ENCODE results near the gene ADH7. TPM values are rescaled to one million over a fixed set of nuclear protein-coding genes. Genes with fewer than 3 reads are reported as not detected.

The ADH7 gene
- total and polyA plus RNA-seq, 2 of the 8 experiments (the other 6 are each of a cell fraction or from before 2014, with no cell fraction given), result not detected

DNA sequence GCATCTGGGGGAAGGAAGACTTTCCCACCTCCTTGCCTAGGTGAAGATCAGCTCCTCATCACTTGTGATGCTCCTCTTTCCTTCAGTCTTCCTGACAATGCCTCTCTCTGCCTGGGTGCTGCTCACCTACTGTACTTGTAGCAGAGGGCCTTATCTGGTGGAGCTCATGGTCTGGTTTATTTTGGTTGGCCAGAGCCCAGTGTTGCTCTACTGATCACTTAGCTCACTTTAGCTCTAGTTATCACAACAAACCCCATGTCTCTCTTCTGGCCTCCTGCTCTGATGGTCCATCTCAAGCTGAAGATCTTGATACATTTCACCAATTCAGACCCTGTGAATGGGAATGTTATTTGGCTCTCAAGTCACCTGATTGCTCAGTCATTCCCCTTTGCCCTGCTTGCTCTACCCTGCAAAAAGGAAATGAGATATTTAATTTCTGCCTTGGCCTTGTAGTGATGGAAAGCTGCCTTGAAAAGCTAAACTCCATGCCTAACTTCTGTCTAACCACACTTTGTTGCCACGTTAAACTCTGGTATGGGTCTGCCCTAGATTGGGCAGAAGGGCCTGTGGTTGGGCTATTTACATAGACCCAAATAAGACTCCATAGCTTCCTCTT is 52.3 kb downstream of the ADH7 start (continued):
- TF ChIP-seq, protein P1, sequence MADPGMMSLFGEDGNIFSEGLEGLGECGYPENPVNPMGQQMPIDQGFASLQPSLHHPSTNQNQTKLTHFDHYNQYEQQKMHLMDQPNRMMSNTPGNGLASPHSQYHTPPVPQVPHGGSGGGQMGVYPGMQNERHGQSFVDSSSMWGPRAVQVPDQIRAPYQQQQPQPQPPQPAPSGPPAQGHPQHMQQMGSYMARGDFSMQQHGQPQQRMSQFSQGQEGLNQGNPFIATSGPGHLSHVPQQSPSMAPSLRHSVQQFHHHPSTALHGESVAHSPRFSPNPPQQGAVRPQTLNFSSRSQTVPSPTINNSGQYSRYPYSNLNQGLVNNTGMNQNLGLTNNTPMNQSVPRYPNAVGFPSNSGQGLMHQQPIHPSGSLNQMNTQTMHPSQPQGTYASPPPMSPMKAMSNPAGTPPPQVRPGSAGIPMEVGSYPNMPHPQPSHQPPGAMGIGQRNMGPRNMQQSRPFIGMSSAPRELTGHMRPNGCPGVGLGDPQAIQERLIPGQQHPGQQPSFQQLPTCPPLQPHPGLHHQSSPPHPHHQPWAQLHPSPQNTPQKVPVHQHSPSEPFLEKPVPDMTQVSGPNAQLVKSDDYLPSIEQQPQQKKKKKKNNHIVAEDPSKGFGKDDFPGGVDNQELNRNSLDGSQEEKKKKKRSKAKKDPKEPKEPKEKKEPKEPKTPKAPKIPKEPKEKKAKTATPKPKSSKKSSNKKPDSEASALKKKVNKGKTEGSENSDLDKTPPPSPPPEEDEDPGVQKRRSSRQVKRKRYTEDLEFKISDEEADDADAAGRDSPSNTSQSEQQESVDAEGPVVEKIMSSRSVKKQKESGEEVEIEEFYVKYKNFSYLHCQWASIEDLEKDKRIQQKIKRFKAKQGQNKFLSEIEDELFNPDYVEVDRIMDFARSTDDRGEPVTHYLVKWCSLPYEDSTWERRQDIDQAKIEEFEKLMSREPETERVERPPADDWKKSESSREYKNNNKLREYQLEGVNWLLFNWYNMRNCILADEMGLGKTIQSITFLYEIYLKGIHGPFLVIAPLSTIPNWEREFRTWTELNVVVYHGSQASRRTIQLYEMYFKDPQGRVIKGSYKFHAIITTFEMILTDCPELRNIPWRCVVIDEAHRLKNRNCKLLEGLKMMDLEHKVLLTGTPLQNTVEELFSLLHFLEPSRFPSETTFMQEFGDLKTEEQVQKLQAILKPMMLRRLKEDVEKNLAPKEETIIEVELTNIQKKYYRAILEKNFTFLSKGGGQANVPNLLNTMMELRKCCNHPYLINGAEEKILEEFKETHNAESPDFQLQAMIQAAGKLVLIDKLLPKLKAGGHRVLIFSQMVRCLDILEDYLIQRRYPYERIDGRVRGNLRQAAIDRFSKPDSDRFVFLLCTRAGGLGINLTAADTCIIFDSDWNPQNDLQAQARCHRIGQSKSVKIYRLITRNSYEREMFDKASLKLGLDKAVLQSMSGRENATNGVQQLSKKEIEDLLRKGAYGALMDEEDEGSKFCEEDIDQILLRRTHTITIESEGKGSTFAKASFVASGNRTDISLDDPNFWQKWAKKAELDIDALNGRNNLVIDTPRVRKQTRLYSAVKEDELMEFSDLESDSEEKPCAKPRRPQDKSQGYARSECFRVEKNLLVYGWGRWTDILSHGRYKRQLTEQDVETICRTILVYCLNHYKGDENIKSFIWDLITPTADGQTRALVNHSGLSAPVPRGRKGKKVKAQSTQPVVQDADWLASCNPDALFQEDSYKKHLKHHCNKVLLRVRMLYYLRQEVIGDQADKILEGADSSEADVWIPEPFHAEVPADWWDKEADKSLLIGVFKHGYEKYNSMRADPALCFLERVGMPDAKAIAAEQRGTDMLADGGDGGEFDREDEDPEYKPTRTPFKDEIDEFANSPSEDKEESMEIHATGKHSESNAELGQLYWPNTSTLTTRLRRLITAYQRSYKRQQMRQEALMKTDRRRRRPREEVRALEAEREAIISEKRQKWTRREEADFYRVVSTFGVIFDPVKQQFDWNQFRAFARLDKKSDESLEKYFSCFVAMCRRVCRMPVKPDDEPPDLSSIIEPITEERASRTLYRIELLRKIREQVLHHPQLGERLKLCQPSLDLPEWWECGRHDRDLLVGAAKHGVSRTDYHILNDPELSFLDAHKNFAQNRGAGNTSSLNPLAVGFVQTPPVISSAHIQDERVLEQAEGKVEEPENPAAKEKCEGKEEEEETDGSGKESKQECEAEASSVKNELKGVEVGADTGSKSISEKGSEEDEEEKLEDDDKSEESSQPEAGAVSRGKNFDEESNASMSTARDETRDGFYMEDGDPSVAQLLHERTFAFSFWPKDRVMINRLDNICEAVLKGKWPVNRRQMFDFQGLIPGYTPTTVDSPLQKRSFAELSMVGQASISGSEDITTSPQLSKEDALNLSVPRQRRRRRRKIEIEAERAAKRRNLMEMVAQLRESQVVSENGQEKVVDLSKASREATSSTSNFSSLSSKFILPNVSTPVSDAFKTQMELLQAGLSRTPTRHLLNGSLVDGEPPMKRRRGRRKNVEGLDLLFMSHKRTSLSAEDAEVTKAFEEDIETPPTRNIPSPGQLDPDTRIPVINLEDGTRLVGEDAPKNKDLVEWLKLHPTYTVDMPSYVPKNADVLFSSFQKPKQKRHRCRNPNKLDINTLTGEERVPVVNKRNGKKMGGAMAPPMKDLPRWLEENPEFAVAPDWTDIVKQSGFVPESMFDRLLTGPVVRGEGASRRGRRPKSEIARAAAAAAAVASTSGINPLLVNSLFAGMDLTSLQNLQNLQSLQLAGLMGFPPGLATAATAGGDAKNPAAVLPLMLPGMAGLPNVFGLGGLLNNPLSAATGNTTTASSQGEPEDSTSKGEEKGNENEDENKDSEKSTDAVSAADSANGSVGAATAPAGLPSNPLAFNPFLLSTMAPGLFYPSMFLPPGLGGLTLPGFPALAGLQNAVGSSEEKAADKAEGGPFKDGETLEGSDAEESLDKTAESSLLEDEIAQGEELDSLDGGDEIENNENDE (IDR thresholded peaks at IDR 0.05; ENCODE audit: insufficient replicate concordance, low read length), result no peak
- TF ChIP-seq SAP30 (IDR thresholded peaks at IDR 0.05; ENCODE audit: insufficient read depth, insufficient replicate concordance, low read length), result no peak
- TF ChIP-seq, protein P2, sequence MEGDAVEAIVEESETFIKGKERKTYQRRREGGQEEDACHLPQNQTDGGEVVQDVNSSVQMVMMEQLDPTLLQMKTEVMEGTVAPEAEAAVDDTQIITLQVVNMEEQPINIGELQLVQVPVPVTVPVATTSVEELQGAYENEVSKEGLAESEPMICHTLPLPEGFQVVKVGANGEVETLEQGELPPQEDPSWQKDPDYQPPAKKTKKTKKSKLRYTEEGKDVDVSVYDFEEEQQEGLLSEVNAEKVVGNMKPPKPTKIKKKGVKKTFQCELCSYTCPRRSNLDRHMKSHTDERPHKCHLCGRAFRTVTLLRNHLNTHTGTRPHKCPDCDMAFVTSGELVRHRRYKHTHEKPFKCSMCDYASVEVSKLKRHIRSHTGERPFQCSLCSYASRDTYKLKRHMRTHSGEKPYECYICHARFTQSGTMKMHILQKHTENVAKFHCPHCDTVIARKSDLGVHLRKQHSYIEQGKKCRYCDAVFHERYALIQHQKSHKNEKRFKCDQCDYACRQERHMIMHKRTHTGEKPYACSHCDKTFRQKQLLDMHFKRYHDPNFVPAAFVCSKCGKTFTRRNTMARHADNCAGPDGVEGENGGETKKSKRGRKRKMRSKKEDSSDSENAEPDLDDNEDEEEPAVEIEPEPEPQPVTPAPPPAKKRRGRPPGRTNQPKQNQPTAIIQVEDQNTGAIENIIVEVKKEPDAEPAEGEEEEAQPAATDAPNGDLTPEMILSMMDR (IDR thresholded peaks at IDR 0.05; ENCODE audit: control extremely low read depth in 1 of 3, insufficient read depth in 1 of 3, low read depth in 1 of 3, low read length in 3 of 3), result no peak
- no peak for TF ChIP-seq CREB1 (IDR thresholded peaks at IDR 0.05)
- TF ChIP-seq SP2 (IDR thresholded peaks at IDR 0.05; ENCODE audit: low read length), result no peak
- TF ChIP-seq GABPA (IDR thresholded peaks at IDR 0.05; ENCODE audit: borderline replicate concordance, insufficient read depth, low read length), result no peak

Measured in H1 (cell line).